Activated T-helper 9 cell treated with anti-CD3 and anti-CD28 coated beads, Interleukin-2, amount 50 U/mL, for 16 hours (primary cell): ENCODE data around the gene EFNB2.

Source experiments
- DNase-seq: peaks from one replicate; pipeline ENCODE4 v3.0.0-alpha.2; 2020; ENCODE audit warnings: low read depth

Gene EFNB2

GRCh38 chr13:106445996-106446395, 89.5 kb downstream of the EFNB2 start:
- no peak for DNase-seq

DNA sequence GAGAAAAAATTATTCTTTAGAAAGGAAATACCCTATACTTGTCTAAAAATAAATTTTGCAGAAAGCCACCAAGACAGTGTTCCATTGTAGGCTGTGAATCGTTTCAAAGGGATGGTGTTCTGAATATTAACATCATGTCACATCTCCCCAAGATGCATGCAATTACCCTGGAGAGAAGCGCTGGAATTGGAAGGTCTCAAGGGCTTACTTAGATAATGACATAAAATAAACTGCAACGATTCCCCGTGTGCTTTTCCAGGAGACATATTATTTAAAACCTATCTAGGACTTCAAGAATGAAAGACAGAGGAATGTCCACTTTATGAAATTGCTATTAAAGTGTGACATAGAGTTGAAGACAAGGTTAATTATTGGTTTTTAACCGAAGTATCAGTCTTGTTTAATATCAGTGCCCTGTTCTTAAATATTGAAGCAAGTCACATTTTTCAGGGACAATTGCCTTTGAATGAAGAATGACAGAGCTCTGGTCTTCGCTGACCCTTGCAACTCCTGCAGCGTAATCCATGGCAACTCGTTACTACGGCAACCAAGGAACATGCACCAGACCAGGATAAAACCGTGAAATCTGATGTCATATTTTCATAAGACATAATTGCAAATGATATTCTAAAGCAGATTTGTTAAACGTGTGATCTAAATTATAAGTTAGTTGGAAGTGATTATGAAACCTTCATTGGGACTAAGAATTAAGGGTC, 91.7 kb downstream of the EFNB2 start:
- DNase-seq, result no peak

DNA sequence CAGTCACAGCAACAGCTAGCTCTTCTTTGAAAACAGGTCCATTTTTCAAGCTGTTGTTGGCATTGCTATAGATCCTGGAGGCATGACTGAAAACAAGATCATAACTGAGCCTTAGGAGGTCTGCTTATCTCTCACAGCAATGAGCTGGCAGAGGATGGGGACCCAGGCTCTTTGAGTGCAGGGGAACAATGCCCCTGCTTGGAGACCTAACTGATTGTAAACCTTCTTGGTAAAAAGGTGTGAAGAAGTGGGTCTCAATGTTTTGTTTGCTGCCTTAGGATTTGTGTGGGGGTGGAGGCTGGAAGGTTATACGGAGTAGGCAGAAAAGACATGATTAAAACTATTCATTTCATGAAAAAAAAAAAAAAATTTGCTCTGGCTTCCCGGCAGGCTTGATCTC, 94.6 kb downstream of the EFNB2 start:
- DNase-seq, result no peak
